ENCODE results near the gene ANK2.

ANK2 gene

DNA sequence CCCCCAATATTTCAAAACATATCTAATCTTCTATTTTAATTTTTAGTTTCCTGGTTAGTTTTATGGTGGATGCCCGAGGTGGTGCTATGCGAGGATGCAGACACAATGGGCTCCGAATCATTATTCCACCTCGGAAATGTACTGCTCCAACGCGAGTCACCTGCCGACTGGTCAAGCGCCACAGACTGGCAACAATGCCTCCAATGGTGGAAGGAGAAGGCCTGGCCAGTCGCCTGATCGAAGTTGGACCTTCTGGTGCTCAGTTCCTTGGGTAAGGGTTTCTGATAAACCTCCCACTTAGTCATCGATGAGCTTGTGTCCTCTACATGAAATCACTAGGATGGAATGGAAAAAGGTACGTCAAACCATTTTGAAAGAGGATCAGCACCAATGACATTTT lies 280.7 kb downstream of the ANK2 start:
- H3K27ac ChIP-seq = no peak overlapping the region
- no peak for DNase-seq (ENCODE audit: low spot score)
- TF ChIP-seq, protein P1, sequence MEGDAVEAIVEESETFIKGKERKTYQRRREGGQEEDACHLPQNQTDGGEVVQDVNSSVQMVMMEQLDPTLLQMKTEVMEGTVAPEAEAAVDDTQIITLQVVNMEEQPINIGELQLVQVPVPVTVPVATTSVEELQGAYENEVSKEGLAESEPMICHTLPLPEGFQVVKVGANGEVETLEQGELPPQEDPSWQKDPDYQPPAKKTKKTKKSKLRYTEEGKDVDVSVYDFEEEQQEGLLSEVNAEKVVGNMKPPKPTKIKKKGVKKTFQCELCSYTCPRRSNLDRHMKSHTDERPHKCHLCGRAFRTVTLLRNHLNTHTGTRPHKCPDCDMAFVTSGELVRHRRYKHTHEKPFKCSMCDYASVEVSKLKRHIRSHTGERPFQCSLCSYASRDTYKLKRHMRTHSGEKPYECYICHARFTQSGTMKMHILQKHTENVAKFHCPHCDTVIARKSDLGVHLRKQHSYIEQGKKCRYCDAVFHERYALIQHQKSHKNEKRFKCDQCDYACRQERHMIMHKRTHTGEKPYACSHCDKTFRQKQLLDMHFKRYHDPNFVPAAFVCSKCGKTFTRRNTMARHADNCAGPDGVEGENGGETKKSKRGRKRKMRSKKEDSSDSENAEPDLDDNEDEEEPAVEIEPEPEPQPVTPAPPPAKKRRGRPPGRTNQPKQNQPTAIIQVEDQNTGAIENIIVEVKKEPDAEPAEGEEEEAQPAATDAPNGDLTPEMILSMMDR (IDR thresholded peaks at IDR 0.05) = no peak
- no peak overlapping the region for H3K4me3 ChIP-seq

DNA sequence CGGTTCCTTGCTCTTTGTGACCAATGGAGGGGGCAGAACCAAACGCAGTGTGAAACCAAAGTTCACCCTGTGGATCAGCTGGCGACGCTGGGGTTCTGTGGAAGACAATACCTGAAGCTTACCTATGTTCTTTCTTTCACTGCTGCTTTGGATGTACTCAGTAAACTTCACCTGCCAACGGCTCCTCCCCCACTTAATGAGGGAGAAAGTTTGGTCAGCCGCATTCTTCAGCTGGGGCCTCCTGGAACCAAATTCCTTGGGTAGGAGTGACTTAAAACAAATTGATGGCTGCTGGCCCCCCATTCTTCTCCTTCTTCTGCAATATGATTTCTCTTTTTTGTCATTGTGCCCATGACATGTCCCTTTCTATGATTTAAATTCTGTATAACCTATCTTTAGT lies 282.4 kb downstream of the ANK2 start:
- H3K27ac ChIP-seq = no peak overlapping the region
- TF ChIP-seq, protein P1 (IDR thresholded peaks at IDR 0.05) = no peak
- no peak for DNase-seq (ENCODE audit: low spot score)
- H3K4me3 ChIP-seq = no peak overlapping the region

DNA sequence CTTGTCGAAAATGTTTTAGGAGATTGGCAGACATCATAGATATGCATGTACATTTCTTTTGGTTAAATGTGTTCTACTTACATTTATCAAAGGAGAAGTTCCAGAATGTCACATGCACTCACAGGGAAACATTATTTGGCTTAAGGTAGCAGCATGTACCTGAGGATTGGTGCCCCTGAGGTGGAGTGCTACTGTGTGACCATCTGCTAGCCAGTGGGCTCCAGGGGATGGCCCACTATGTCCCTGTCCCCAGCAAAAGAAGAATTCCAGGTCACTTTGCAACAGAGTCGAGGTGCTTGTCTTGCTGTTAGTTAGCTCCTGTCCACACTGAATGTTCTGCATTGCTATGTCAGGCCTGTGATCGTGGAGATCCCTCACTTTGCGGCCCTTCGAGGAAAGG lies 283.2 kb downstream of the ANK2 start:
- Histone ChIP-seq H3K4me3 (no peak overlapping the region), H3K27ac (no peak overlapping the region)
- no peak for DNase-seq (ENCODE audit: low spot score)
- TF ChIP-seq, protein P1 (IDR thresholded peaks at IDR 0.05) = no peak

DNA sequence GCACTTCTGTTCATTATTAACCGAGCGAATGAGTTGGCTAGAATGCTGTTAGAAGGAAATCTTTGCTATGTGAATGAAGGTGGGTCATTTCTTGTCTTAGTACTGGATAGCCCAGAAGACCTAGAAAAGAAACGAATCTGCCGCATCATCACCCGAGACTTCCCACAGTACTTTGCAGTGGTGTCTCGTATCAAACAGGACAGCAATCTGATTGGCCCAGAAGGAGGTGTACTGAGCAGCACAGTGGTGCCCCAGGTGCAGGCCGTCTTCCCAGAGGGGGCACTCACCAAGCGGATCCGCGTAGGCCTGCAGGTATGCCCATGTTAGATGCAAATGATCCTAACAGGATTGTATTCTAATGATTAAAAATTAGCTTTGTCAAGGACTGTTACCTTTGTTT lies 286.3 kb downstream of the ANK2 start:
- DNase-seq (ENCODE audit: low spot score) = no peak
- TF ChIP-seq, protein P1 (IDR thresholded peaks at IDR 0.05) = no peak
- Histone ChIP-seq H3K4me3 (no peak overlapping the region), H3K27ac (no peak overlapping the region)

DNA sequence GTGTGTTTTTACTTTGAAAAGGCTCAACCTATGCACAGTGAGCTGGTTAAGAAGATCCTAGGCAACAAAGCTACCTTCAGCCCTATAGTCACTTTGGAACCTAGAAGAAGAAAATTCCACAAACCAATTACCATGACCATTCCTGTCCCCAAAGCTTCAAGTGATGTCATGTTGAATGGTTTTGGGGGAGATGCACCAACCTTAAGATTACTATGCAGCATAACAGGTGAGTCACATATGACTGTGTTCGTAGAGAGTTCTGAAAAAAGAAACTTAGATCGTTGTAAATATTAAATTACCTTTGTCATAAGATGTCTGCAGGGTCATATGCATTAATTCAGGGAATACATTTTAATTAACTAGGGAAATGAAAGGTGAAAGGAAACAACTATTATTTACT lies 287.1 kb downstream of the ANK2 start:
- TF ChIP-seq, protein P1 (IDR thresholded peaks at IDR 0.05) = no peak
- DNase-seq (ENCODE audit: low spot score) = no peak
- H3K4me3 ChIP-seq = no peak overlapping the region
- no peak overlapping the region for H3K27ac ChIP-seq

DNA sequence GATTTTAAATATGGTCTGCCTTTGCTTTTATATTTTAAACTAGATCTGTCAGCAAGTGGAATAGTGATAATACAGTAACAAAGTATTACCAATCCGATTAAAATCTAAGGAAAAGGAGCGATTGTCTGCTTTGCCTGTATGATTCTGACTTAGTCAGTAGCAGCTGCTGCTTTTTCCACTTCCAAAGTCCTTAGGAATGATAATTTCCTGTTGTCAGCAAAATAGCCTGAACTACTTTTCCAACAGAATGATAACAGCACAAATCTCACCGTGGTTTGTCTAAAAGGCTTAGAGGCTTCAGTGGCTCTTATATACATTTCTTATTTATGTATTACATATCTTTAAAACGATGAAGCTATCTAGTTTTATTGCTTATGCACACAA lies 290.0 kb downstream of the ANK2 start:
- TF ChIP-seq, protein P1 (IDR thresholded peaks at IDR 0.05) = no peak
- Histone ChIP-seq H3K27ac (no peak overlapping the region), H3K4me3 (no peak overlapping the region)
- no peak for DNase-seq (ENCODE audit: low spot score)

DNA sequence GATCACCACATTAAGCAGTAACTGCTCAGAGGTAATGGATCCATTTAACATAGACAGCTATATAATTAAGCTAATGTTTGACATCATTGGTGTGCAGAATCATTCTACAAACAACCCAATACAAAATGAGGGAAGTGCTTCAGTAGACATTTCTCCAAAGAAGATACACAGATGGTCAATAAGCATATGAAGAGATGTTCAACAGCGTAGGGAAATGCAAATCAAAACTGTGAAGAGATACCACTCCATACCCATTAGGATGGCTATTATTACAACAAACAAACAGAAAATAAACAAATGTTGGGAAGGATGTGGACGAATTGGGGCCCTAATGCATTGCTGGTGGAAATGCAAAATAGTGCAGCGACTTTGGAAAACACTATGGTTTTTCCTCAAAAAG lies 294.6 kb downstream of the ANK2 start:
- DNase-seq (ENCODE audit: low spot score) = no peak
- Histone ChIP-seq H3K4me3 (no peak overlapping the region), H3K27ac (no peak overlapping the region)
- TF ChIP-seq, protein P1 (IDR thresholded peaks at IDR 0.05) = no peak

Data from coronary artery (tissue), 2 donors.